Measurements from ENCODE around the gene COMMD6. TPM values are rescaled to one million over a fixed set of nuclear protein-coding genes. Genes with fewer than 3 reads are reported as not detected.

The COMMD6 gene
- total and polyA plus RNA-seq, 8 donors, result 38.1 to 96.5 (median 59.2) TPM

DNA sequence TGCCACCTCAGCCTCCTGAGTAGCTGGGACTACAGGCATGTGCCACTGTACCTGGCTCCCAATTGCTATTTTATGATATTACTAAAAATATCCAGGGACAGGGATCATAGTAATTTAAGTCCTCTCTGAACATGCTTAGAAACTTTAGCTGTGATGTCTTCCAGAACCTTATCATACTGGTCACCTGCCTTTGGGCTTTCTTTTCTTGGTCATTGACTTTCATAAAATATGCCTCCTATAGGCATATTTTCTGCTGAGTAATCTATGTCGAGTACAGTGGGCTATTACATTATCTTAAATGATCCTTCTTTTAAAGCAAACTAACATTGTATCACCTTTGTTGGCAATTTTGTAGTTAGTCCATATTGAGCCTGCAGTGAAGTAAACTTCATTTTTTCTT is 18.2 kb upstream of the COMMD6 start:
- no peaks in the 10 kb centered on the region for H3K9me3 ChIP-seq
- no peak overlapping the region for H3K4me3 ChIP-seq
- no peak for TF ChIP-seq CTCF (IDR thresholded peaks at IDR 0.05)
- DNase-seq, result no peak
- ATAC-seq, result no peak
- intact Hi-C loops (cut with DNase I), result no loop called here
- H3K27me3 ChIP-seq, result no peaks in the 10 kb centered on the region
- peaks cover 7 to 31% (median 10%) of the 10 kb centered on the region in 3 donors for H3K4me1 ChIP-seq
- WGBS, 2 donors, result 69 to 80% methylated on average over 1 of the region's 1 CpG
- H3K36me3 ChIP-seq, result no peaks in the 10 kb centered on the region
- FAIRE-seq, result no peak
- H3K27ac ChIP-seq, result no peak overlapping the region

DNA sequence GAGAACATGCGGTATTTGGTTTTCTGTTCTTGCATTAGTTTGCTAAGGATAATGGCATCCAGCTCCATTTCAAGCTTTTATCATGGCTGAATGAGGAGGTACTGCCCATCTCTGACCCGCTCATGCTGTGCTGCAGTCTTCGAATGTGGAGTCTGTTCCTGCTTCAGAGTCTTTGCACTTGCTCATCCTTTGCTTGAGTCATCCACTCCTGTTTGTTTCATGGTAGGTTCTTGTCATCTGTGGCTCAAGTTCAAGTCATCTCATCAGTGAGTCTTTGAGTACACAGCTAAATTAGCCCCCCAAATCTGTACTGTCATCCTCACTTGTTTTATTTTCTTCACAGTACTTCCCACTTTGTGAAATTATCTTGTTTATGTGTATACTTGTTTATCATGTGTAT is 17.3 kb upstream of the COMMD6 start:
- Histone ChIP-seq H3K9me3 (no peaks in the 10 kb centered on the region), H3K36me3 (no peaks in the 10 kb centered on the region), H3K27me3 (no peaks in the 10 kb centered on the region), H3K4me1 (peaks cover 7 to 35% (median 14%) of the 10 kb centered on the region in 3 donors), H3K27ac (no peak overlapping the region), H3K4me3 (no peak overlapping the region)
- TF ChIP-seq CTCF (IDR thresholded peaks at IDR 0.05), result no peak
- DNase-seq, result no peak
- intact Hi-C loops (cut with DNase I), result no loop called here
- no peak for ATAC-seq
- WGBS, 2 donors, result 95 to 100% methylated on average over 3 of the region's 3 CpGs
- no peak for FAIRE-seq

DNA sequence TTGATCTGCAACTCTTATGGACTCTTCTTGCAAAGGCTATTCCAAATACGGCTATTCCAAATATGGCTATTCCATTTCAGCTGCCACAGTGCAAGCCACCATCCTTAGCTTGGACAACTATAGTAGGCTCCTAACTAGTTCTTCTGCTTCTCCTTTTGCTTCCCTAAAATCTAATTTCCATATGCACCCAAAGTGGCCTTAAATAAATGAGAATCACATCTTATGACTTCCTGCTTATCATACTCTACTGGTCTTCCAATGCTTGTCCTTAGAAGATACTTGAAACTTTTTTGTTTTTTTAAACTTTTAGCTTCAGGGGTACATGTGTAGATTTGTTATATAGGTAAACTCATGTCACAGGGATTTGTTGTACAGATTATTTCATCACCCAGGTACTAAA is 16.8 kb upstream of the COMMD6 start:
- no peak overlapping the region for H3K4me3 ChIP-seq
- no peaks in the 10 kb centered on the region for H3K36me3 ChIP-seq
- FAIRE-seq, result no peak
- H3K9me3 ChIP-seq, result no peaks in the 10 kb centered on the region
- WGBS, 2 donors, result 99 to 100% methylated on average over 1 of the region's 1 CpG
- no peak for ATAC-seq
- no peak for DNase-seq
- no peak overlapping the region for H3K27ac ChIP-seq
- peaks cover 7 to 35% (median 14%) of the 10 kb centered on the region in 3 donors for H3K4me1 ChIP-seq
- H3K27me3 ChIP-seq, result no peaks in the 10 kb centered on the region
- TF ChIP-seq CTCF (IDR thresholded peaks at IDR 0.05), result no peak
- intact Hi-C loops (cut with DNase I), result no loop called here

DNA sequence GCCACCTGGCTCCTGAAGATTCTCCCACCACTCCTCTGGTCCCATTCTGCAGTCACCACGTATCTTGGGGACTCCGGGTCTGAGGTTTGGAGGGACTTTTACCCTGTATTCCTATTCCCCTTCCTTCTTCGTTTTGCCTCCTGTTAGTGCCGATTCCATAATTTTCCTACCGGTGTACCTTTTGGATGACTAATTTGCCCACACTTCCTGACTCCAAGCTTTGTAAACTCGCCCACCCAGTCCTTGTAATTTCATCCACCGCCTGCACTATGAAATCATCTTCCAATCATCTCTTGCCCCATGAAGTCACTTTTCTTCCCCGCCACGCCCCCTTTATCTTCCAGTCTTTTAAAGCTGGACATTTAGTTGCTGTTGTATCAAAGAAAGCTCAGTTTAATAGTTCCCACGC is 12.5 kb upstream of the COMMD6 start:
- Histone ChIP-seq H3K36me3 (no peaks in the 10 kb centered on the region), H3K4me3 (peak overlapping the region; percentile 78 to 91 (median 81)), H3K27ac (peak overlapping the region; percentile 83 to 92 (median 88)), H3K4me1 (peaks cover 7 to 23% (median 10%) of the 10 kb centered on the region in 3 donors), H3K27me3 (no peaks in the 10 kb centered on the region), H3K9me3 (no peaks in the 10 kb centered on the region)
- WGBS, 2 donors, result 1% methylated on average over 10 of the region's 10 CpGs
- TF ChIP-seq CTCF (IDR thresholded peaks at IDR 0.05), result no peak
- FAIRE-seq, result no peak
- intact Hi-C loops (cut with DNase I), result no loop called here
- peak; percentile 9 to 49 (median 11) for ATAC-seq
- peak in 3 of 6 donors; percentile 11 to 24 (median 18) for DNase-seq

- ATAC-seq (peak; percentile 95 to 98 (median 98)), DNase-seq (peak; percentile 95 to 100 (median 98)), FAIRE-seq (peak; percentile 83)
- H3K27me3 ChIP-seq, result no peaks in the 10 kb centered on the region
- peak within 1 kb of the TSS; percentile 78 to 91 (median 81) for H3K4me3 ChIP-seq
- H3K27ac ChIP-seq, result peak within 1 kb of the TSS; percentile 83 to 92 (median 88)
- peak; percentile 67 to 88 (median 80) for TF ChIP-seq CTCF (IDR thresholded peaks at IDR 0.05)
- H3K4me1 ChIP-seq, result peaks cover 7 to 23% (median 10%) of the 10 kb centered on the region in 3 donors
- intact Hi-C loops (cut with DNase I), result no loop called here
- H3K9me3 ChIP-seq, result no peaks in the 10 kb centered on the region
- WGBS, 2 donors, result 0% methylated on average over 70 to 74 of the region's 74 CpGs
- no peaks in the 10 kb centered on the region for H3K36me3 ChIP-seq
Observed at GRCh38 chr13:75549262-75550158, 11.9 kb upstream of the COMMD6 start, which contains the start of gene UCHL3. Gene UCHL3, plus strand, starts transcription at chr13:75549791. Its CDS starts 30 bp downstream, at chr13:75549821.

All from pancreas (tissue), 10 donors.